ENCODE results near the gene CKLF.
"Not testable (repeated sequence)": the region's sequence is repeated elsewhere in the genome, so short reads cannot be mapped to it uniquely, and the experiment has no call there.

DNA sequence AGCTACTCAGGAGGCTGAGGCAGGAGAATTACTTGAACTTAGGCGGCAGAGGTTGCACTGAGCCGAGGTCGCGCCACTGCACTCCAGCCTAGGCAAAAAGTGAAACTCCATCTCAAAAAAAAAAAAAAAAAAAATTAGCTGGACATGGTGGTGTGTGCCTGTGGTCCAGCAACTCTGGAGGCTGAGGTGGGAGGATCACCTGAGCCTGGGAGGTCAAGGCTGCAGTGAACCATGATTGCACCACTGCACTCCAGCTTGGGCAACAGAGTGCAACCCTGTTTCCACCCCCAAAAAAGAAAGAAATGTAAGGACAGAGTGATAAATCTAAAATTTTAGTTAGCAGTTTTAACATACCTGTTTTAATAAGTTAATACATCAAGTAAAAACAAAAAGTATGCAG is 44.2 kb downstream of the CKLF start:
- not testable (repeated sequence) for TF ChIP-seq POLR2A, CTCF, POLR2AphosphoS5 (IDR thresholded peaks at IDR 0.05)
